WTC11 (cell line): ENCODE results near the gene ABCB1. TPM values are rescaled to one million over a fixed set of nuclear protein-coding genes. Genes with fewer than 3 reads are reported as not detected.

Experiments
- ATAC-seq: fragments of 200-7000 bp; cut with Tn5 transposase; 2 replicates; pipeline ENCODE4 v1.10.0; 2021; ENCODE audit warnings: mild to moderate bottlenecking, moderate library complexity
- CTCF ChIA-PET: fragments of 300-600 bp; sonication (Branson Sonifier 250); formaldehyde crosslinking; loops from one replicate; lab custom pipeline; 2021; ENCODE audit warnings: antibody characterized with exemption; lab: Charles Lee
- POLR2A ChIA-PET: fragments of 350-600 bp; sonication (Branson Sonifier 250); formaldehyde crosslinking; loops from one replicate; lab custom pipeline; 2021; ENCODE audit warnings: antibody characterized with exemption; lab: Charles Lee
- DNase-seq: peaks from one replicate; pipeline ENCODE4 v3.0.0; 2021; ENCODE audit warnings: low spot score
- H3K27ac Mint-ChIP-seq: 2 replicates; pipeline ENCODE4 v1.8.0; 2021; ENCODE audit warnings: mixed read lengths
- H3K27me3 Mint-ChIP-seq: 2 replicates; pipeline ENCODE4 v1.8.0; 2021; ENCODE audit warnings: low read depth, mild to moderate bottlenecking, moderate library complexity, mixed read lengths
- H3K36me3 Mint-ChIP-seq: 2 replicates; pipeline ENCODE4 v1.8.0; 2021; ENCODE audit warnings: mixed read lengths
- H3K4me1 Mint-ChIP-seq: 2 replicates; pipeline ENCODE4 v1.8.0; 2022; ENCODE audit warnings: mixed read lengths
- H3K4me3 Mint-ChIP-seq: 2 replicates; pipeline ENCODE4 v1.8.0; 2021; ENCODE audit warnings: mild to moderate bottlenecking, moderate library complexity, mixed read lengths
- H3K9me3 Mint-ChIP-seq: 2 replicates; pipeline ENCODE4 v1.8.0; 2021; ENCODE audit warnings: mixed read lengths
- ATF1 ChIP-seq: sonication (generic); formaldehyde crosslinking; IDR thresholded peaks from 2 replicates; pipeline ENCODE4 v1.8.1; 2023; ENCODE audit warnings: mild to moderate bottlenecking, moderate library complexity, missing genetic modification reagents
- CREB1 ChIP-seq: sonication (generic); formaldehyde crosslinking; IDR thresholded peaks from 2 replicates; pipeline ENCODE4 v1.8.0; 2023; ENCODE audit warnings: mild to moderate bottlenecking, missing genetic modification reagents
- ESRRA ChIP-seq: sonication (generic); formaldehyde crosslinking; IDR thresholded peaks from 2 replicates; pipeline ENCODE4 v1.8.1; 2022; ENCODE audit warnings: mild to moderate bottlenecking, missing genetic modification reagents, borderline replicate concordance
- IRF2 ChIP-seq: sonication (generic); formaldehyde crosslinking; IDR thresholded peaks from 2 replicates; pipeline ENCODE4 v1.8.0; 2022; ENCODE audit warnings: low read depth, missing genetic modification reagents, borderline replicate concordance
- KAT7 ChIP-seq: sonication (generic); formaldehyde crosslinking; IDR thresholded peaks from 2 replicates; pipeline ENCODE4 v1.8.1; 2023; ENCODE audit warnings: missing genetic modification reagents, mild to moderate bottlenecking, borderline replicate concordance
- NFATC4 ChIP-seq: fragments of 250-450 bp; sonication (Bioruptor Pico); IDR thresholded peaks from 2 replicates; pipeline ENCODE4 v1.9.0; 2021; ENCODE audit warnings: mild to moderate bottlenecking
- NFE2L1 ChIP-seq: sonication (generic); formaldehyde crosslinking; IDR thresholded peaks from 2 replicates; pipeline ENCODE4 v1.8.1; 2023; ENCODE audit warnings: missing genetic modification reagents
- RELA ChIP-seq: sonication (generic); formaldehyde crosslinking; IDR thresholded peaks from 2 replicates; pipeline ENCODE4 v1.8.1; 2022; ENCODE audit warnings: missing genetic modification reagents, mild to moderate bottlenecking, borderline replicate concordance
- SOX15 ChIP-seq: fragments of 250-450 bp; sonication (Bioruptor Pico); IDR thresholded peaks from 2 replicates; pipeline ENCODE4 v1.9.0; 2021; ENCODE audit warnings: mild to moderate bottlenecking
- ZNF138 ChIP-seq: sonication (generic); formaldehyde crosslinking; conservative IDR thresholded peaks from 2 replicates; pipeline ENCODE4 v1.8.1; 2022; ENCODE audit warnings: mild to moderate bottlenecking, moderate library complexity, missing genetic modification reagents
- ZNF396 ChIP-seq: fragments of 250-450 bp; sonication (Bioruptor Pico); IDR thresholded peaks from 2 replicates; pipeline ENCODE4 v1.8.0; 2021; ENCODE audit warnings: mild to moderate bottlenecking, moderate library complexity, borderline replicate concordance
- ZNF423 ChIP-seq: fragments of 250-450 bp; sonication (Bioruptor Pico); IDR thresholded peaks from 2 replicates; pipeline ENCODE4 v2.1.2; 2022; ENCODE audit warnings: mild to moderate bottlenecking, moderate library complexity
- total RNA-seq: library from RNA; stranded (reverse); gene quantifications from 3 replicates; pipeline ENCODE4 v1.2.3, GENCODE V29; 2021
- TF ChIP-seq, protein P1 (sequence below): fragments of 250-450 bp; sonication (Bioruptor Pico); IDR thresholded peaks from 2 replicates; pipeline ENCODE4 v1.9.0; 2021; ENCODE audit warnings: moderate library complexity, mild to moderate bottlenecking, inconsistent platforms, borderline replicate concordance
- TF ChIP-seq, protein P2 (sequence below): sonication (generic); formaldehyde crosslinking; IDR thresholded peaks from 2 replicates; pipeline ENCODE4 v1.8.1; 2023; ENCODE audit warnings: mild to moderate bottlenecking, missing genetic modification reagents
- TF ChIP-seq, protein P3 (sequence below): fragments of 200-600 bp; IDR thresholded peaks from 2 replicates; pipeline ENCODE4 v1.8.0; 2022; ENCODE audit warnings: antibody characterized with exemption
- TF ChIP-seq, protein P4 (sequence below): sonication (generic); formaldehyde crosslinking; IDR thresholded peaks from 2 replicates; pipeline ENCODE4 v1.8.0; 2022; ENCODE audit warnings: missing genetic modification reagents
- TF ChIP-seq, protein P5 (sequence below): sonication (generic); formaldehyde crosslinking; IDR thresholded peaks from 2 replicates; pipeline ENCODE4 v1.8.0; 2023; ENCODE audit warnings: missing genetic modification reagents, mild to moderate bottlenecking, borderline replicate concordance
- TF ChIP-seq, protein P6 (sequence below): fragments of 250-450 bp; sonication (Bioruptor Pico); IDR thresholded peaks from 2 replicates; pipeline ENCODE4 v1.9.0; 2021; ENCODE audit warnings: mild to moderate bottlenecking

ABCB1 gene
- total RNA-seq, 1 experiment from 2014 or later = 0.94 TPM

DNA sequence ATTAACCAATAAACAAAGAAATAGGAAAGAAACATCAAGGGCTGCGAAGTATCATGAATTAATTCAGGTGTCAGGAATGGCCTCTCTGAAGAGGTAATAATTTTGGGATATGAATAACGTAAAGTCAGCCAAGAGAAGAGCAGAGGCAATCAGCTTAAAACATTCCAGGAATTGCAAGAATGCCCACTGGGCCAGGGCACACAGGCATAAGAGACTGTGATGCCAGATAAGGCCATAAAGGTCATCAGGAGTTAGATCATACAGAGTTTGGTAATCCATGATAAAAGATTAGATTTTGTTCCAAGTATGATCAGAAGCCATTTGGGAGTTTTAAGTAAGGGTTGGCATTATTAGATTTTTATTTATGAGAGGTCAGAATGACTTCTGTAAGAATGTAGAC, 72.0 kb downstream of the ABCB1 start (continued):
- TF ChIP-seq SOX15 (no peak), CREB1 (CRISPR knock-in tag) (no peak), NFE2L1 (CRISPR knock-in tag) (no peak), KAT7 (CRISPR knock-in tag) (no peak), ZNF423 (CRISPR knock-in tag) (no peak), ZNF138 (CRISPR knock-in tag) (no peak)
- TF ChIP-seq, protein P1, sequence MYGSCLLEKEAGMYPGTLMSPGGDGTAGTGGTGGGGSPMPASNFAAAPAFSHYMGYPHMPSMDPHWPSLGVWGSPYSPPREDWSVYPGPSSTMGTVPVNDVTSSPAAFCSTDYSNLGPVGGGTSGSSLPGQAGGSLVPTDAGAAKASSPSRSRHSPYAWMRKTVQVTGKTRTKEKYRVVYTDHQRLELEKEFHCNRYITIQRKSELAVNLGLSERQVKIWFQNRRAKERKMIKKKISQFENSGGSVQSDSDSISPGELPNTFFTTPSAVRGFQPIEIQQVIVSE (CRISPR knock-in tag) = no peak
- TF ChIP-seq, protein P2, sequence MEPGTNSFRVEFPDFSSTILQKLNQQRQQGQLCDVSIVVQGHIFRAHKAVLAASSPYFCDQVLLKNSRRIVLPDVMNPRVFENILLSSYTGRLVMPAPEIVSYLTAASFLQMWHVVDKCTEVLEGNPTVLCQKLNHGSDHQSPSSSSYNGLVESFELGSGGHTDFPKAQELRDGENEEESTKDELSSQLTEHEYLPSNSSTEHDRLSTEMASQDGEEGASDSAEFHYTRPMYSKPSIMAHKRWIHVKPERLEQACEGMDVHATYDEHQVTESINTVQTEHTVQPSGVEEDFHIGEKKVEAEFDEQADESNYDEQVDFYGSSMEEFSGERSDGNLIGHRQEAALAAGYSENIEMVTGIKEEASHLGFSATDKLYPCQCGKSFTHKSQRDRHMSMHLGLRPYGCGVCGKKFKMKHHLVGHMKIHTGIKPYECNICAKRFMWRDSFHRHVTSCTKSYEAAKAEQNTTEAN (CRISPR knock-in tag) = no peak
- TF ChIP-seq, protein P3, sequence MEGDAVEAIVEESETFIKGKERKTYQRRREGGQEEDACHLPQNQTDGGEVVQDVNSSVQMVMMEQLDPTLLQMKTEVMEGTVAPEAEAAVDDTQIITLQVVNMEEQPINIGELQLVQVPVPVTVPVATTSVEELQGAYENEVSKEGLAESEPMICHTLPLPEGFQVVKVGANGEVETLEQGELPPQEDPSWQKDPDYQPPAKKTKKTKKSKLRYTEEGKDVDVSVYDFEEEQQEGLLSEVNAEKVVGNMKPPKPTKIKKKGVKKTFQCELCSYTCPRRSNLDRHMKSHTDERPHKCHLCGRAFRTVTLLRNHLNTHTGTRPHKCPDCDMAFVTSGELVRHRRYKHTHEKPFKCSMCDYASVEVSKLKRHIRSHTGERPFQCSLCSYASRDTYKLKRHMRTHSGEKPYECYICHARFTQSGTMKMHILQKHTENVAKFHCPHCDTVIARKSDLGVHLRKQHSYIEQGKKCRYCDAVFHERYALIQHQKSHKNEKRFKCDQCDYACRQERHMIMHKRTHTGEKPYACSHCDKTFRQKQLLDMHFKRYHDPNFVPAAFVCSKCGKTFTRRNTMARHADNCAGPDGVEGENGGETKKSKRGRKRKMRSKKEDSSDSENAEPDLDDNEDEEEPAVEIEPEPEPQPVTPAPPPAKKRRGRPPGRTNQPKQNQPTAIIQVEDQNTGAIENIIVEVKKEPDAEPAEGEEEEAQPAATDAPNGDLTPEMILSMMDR = no peak
- TF ChIP-seq, all 79 proteins: peak for 0

DNA sequence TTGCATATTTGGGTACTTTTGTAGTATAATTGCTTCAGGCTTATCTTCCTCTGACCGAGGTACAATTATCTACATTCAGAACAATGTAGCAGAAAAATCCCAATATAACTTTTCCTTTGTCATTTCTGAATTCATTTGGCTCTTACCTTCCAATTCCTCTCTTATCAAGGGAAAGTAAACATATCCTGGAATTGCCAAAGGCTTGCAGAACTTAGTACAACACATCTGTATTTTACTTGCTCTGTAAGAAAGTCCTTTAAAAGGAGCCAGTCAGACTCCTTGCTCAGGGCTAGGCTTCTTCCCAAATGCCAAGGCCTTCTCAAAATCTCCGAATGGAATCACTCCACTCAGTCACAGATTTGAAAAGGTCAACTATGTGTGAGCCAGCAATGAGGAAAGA, 81.9 kb downstream of the ABCB1 start:
- H3K9me3 Mint-ChIP-seq = peaks cover 10% of the 10 kb centered on the region; the same call in 1 of the 2 replicates
- H3K4me1 Mint-ChIP-seq = peaks cover 12% of the 10 kb centered on the region
- TF ChIP-seq CREB1 (CRISPR knock-in tag) (no peak), NFE2L1 (CRISPR knock-in tag) (no peak), SOX15 (no peak), IRF2 (CRISPR knock-in tag) (no peak), ATF1 (CRISPR knock-in tag) (no peak), ZNF396 (CRISPR knock-in tag) (no peak), NFATC4 (no peak), ESRRA (CRISPR knock-in tag) (no peak), RELA (no peak)
- TF ChIP-seq, protein P4, sequence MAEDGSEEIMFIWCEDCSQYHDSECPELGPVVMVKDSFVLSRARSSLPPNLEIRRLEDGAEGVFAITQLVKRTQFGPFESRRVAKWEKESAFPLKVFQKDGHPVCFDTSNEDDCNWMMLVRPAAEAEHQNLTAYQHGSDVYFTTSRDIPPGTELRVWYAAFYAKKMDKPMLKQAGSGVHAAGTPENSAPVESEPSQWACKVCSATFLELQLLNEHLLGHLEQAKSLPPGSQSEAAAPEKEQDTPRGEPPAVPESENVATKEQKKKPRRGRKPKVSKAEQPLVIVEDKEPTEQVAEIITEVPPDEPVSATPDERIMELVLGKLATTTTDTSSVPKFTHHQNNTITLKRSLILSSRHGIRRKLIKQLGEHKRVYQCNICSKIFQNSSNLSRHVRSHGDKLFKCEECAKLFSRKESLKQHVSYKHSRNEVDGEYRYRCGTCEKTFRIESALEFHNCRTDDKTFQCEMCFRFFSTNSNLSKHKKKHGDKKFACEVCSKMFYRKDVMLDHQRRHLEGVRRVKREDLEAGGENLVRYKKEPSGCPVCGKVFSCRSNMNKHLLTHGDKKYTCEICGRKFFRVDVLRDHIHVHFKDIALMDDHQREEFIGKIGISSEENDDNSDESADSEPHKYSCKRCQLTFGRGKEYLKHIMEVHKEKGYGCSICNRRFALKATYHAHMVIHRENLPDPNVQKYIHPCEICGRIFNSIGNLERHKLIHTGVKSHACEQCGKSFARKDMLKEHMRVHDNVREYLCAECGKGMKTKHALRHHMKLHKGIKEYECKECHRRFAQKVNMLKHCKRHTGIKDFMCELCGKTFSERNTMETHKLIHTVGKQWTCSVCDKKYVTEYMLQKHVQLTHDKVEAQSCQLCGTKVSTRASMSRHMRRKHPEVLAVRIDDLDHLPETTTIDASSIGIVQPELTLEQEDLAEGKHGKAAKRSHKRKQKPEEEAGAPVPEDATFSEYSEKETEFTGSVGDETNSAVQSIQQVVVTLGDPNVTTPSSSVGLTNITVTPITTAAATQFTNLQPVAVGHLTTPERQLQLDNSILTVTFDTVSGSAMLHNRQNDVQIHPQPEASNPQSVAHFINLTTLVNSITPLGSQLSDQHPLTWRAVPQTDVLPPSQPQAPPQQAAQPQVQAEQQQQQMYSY (CRISPR knock-in tag) = no peak
- TF ChIP-seq, protein P5, sequence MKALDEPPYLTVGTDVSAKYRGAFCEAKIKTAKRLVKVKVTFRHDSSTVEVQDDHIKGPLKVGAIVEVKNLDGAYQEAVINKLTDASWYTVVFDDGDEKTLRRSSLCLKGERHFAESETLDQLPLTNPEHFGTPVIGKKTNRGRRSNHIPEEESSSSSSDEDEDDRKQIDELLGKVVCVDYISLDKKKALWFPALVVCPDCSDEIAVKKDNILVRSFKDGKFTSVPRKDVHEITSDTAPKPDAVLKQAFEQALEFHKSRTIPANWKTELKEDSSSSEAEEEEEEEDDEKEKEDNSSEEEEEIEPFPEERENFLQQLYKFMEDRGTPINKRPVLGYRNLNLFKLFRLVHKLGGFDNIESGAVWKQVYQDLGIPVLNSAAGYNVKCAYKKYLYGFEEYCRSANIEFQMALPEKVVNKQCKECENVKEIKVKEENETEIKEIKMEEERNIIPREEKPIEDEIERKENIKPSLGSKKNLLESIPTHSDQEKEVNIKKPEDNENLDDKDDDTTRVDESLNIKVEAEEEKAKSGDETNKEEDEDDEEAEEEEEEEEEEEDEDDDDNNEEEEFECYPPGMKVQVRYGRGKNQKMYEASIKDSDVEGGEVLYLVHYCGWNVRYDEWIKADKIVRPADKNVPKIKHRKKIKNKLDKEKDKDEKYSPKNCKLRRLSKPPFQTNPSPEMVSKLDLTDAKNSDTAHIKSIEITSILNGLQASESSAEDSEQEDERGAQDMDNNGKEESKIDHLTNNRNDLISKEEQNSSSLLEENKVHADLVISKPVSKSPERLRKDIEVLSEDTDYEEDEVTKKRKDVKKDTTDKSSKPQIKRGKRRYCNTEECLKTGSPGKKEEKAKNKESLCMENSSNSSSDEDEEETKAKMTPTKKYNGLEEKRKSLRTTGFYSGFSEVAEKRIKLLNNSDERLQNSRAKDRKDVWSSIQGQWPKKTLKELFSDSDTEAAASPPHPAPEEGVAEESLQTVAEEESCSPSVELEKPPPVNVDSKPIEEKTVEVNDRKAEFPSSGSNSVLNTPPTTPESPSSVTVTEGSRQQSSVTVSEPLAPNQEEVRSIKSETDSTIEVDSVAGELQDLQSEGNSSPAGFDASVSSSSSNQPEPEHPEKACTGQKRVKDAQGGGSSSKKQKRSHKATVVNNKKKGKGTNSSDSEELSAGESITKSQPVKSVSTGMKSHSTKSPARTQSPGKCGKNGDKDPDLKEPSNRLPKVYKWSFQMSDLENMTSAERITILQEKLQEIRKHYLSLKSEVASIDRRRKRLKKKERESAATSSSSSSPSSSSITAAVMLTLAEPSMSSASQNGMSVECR (CRISPR knock-in tag) = no peak
- TF ChIP-seq, protein P6, sequence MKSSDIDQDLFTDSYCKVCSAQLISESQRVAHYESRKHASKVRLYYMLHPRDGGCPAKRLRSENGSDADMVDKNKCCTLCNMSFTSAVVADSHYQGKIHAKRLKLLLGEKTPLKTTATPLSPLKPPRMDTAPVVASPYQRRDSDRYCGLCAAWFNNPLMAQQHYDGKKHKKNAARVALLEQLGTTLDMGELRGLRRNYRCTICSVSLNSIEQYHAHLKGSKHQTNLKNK (CRISPR knock-in tag) = no peak
- POLR2A ChIA-PET = no interaction called here
- CTCF ChIA-PET = no interaction called here
- no peaks in the 10 kb centered on the region for H3K27me3 Mint-ChIP-seq
- H3K36me3 Mint-ChIP-seq = no peaks in the 10 kb centered on the region
- H3K4me3 Mint-ChIP-seq = no peak overlapping the region
- no peak for ATAC-seq
- no peak for DNase-seq
- no peak overlapping the region for H3K27ac Mint-ChIP-seq
